ENCODE measurements around the gene DOLPP1.
"Not testable (repeated sequence)": the region's sequence is repeated elsewhere in the genome, so short reads cannot be mapped to it uniquely, and the experiment has no call there.

Gene DOLPP1

GRCh38 chr9:129108083-129108804, 27.3 kb downstream of the DOLPP1 start:
- DNase-seq = no peak
- in situ Hi-C loops (cut with MboI; ENCODE audit: low pct_unique_long_range_greater_than_20kb, low sequenced_read_pairs) = no loop called here

- no peak for DNase-seq
- in situ Hi-C loops (cut with MboI; ENCODE audit: low pct_unique_long_range_greater_than_20kb, low sequenced_read_pairs) = no loop called here
Observed at GRCh38 chr9:129108805-129109536, 28.1 kb downstream of the DOLPP1 start.

DNA sequence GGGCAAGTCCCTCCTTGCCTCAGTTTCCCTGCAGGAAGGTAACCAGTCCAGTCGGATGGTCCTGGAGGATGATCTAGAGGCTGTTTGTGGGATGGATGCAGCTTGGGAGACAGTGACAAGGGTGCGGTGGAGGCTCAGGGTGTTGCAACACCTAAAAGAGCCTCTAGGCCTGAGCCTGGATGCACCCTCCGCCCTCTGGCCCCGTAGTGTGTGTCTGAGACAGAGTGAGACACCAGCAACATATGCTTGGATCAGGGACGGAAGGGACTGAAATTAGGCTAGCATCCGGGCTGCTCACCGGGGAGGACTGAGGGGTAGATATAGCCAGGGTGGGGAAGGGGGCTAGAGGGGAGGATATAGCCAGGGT, 28.6 kb downstream of the DOLPP1 start:
- in situ Hi-C loops (cut with MboI; ENCODE audit: low pct_unique_long_range_greater_than_20kb, low sequenced_read_pairs) = no loop called here
- peak; percentile 22 for DNase-seq

DNA sequence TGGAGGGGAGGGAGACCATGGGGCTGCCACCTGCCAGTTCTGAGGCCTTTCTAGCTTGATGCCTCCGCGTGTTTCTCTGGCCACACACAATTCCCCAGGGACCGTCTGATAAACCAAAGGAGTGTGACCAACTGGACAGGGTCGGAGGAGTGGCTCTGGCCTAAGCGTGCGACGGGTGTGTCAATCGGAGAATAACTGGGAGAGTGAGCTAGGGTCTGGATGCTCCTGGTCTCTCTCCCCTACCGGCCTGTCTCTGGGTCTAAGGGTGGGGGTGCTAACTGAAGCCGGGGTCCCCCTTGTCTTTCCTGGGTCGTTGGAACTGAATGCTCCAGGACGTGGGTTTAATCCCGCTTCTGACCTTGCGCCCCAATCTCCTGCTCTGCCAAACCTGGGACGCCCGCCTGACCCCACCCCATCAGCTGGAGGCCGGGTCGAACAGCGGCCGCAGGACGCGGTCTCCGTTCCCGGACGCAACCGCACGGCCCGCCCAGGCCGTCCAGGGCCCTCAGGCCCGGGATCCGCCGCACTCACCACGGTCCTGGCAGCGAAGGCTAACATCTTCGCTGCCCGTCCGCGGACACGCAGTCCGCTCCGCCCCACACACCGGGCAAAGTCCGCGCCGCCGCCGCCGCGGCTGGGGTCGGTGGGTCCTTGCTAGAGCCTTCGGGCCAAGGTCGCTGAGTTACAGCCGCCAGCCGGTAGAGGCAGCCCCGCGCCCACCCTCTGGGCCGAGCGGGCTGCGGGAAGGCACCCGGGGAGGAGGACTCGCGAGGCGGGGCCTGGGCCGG, 29.2 kb downstream of the DOLPP1 start:
- DNase-seq = peak; percentile 7
- in situ Hi-C loops (cut with MboI; ENCODE audit: low pct_unique_long_range_greater_than_20kb, low sequenced_read_pairs) = no loop called here

DNA sequence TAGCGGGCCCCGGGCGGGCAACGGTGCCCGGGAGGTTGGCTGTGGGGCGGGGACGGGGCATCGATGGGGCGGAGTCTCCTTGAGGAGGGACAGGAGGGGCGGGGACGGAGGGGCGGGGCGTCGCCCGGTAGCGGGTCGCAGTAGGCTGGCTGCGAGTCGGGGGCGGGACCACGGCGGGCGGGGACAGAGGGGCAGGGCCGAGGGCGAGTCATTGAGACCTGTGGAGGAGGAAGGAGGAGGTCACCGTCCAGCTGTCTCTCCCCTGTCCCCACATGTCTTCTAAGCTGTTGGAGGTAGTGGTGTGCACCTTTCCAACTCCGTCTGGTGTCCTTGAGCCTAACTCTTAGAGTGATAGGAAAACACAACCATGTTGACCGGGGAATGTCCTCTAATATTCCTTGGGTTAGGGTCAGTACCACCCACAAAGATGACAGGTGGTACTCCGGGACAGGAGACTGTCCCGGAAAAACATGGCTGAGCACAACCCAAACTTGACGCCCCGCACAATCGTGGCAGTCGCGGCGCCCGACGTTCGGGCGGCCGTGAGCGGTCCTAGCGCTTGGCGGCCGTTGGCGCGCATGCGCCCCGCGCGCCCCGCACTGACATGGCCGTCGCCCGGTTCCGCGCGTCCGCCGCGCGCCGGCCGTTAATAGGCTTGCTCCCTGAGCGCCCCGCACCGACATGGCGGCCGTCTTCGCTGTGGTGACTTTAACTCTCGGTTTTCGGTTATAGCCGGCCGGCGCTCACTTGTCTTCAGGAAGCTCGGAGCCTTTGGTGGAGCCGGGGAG, 30.0 kb downstream of the DOLPP1 start, which contains the start of the genes CRAT and PTPA:
CRAT (minus strand) TSS at position 54 of the 788 bp plus-strand sequence. CDS start 284 bp downstream, outside the sequence.
PTPA (plus strand) TSS at position 676 of the 788 bp plus-strand sequence. CDS start 186 bp downstream, outside the sequence.
- in situ Hi-C loops (cut with MboI; ENCODE audit: low pct_unique_long_range_greater_than_20kb, low sequenced_read_pairs) = no loop called here
- DNase-seq = peak; percentile 88

- in situ Hi-C loops (cut with MboI; ENCODE audit: low pct_unique_long_range_greater_than_20kb, low sequenced_read_pairs) = no loop called here
- DNase-seq = peak; percentile 44
Observed at GRCh38 chr9:129111528-129112151, 30.7 kb downstream of the DOLPP1 start.

DNA sequence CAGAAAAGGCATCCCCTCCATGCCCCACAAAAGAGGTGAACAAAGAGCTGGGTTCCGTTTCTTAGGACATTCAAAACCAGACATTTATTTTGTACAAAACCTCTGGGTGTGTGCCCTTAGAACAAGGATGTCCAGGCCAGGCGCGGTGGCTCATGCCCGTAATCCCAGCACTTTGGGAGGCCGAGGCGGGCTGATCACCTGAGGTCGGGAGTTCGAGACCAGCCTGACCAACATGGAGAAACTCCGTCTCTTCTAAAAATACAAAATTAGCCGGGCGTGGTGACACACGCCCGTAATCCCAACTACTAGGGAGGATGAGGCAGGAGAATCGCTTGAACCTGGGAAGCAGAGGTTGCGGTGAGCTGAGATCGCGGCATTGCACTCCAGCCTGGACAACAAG, 31.6 kb downstream of the DOLPP1 start:
- DNase-seq; in situ Hi-C loops (cut with MboI; ENCODE audit: low pct_unique_long_range_greater_than_20kb, low sequenced_read_pairs): not testable (repeated sequence)

DNA sequence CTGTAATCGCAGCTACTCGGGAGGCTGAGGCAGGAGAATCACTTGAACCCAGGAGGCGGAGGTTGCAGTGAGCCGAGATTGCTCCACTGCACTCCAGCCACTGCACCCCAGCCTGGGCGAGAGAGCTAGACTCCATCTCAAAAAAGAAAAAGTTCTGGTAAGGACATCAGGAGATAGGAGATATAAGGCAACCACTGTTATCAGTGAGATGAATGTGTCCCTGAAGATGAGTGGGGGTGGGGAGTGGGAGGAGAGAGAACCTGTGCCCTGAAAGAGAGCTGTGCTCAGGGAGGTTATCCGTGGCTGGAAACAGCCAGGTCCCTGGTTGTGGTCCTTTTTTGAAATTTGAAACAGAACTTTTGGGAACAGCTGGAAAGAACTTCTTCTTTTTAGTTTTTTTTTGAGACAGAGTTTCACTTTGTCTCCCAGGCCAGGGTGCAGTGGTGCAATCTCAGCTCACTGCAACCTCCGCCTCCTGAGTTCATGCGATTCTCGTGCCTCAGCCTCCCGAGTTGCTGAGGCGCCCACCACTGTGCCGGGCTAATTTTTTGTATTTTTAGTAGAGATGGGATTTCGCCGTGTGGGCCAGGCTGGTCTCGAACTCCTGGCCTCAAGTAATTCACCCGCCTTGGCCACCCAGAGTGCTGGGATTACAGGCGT, 32.9 kb downstream of the DOLPP1 start:
- DNase-seq = peak; percentile 11
- in situ Hi-C loops (cut with MboI; ENCODE audit: low pct_unique_long_range_greater_than_20kb, low sequenced_read_pairs) = no loop called here

- no peak for DNase-seq
- in situ Hi-C loops (cut with MboI; ENCODE audit: low pct_unique_long_range_greater_than_20kb, low sequenced_read_pairs) = no loop called here
Observed at GRCh38 chr9:129118799-129119198, 37.9 kb downstream of the DOLPP1 start.

DNA sequence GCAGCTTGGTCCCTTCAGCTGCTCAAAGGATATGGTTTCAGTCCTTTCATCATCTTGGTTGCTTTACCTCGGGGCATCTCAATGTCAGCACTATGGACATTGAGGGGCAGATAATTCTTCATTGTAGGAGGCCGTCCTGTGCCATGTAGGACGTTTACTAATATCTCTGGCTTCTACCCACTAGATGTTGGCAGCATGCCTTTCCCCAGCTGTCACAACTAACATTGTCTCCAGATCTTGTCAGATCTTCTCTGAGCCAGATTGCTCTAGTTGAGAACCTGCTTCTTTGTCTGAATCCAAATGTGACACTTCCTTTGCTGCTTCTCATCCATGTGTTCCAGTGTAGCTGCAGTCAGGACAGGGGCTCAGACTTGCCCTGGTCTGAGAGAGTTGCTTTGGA, 40.6 kb downstream of the DOLPP1 start:
- no peak for DNase-seq
- in situ Hi-C loops (cut with MboI; ENCODE audit: low pct_unique_long_range_greater_than_20kb, low sequenced_read_pairs) = no loop called here

DNA sequence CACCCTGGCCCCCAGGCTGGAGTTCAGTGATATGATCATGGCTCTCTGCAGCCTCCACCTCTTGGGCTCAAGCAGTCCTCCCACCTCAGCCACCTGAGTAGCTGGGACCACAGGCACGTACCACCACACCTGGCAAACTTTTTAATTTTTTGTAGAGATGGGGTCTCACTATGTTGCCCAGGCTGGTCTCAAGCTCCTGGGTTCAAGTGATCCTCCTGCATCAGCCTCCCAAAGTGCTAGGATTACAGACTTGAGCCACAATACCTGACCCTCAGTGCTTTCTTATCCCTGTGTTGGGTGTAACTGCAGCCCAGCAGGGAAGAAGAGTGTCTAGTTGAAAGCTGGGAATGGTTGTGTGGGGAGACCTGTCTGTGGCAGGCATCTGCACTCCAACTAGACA, 41.2 kb downstream of the DOLPP1 start:
- DNase-seq = no peak
- in situ Hi-C loops (cut with MboI; ENCODE audit: low pct_unique_long_range_greater_than_20kb, low sequenced_read_pairs) = no loop called here

DNA sequence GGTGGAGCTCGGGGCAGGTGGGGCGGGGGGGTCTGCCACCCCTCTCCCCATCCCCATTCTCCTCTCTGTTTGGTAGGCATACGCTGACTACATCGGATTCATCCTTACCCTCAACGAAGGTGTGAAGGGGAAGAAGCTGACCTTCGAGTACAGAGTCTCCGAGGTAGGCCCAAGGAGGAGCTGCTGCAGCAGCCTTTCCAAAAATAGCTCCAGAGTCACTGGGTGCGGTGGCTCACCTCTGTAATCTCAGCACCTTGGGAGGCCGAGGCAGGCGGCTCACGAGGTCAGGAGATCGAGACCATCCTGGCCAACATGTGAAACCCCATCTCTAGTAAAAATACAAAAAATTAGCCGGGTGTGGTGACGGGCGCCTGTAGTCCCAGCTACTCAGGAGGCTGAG, 42.1 kb downstream of the DOLPP1 start:
- in situ Hi-C loops (cut with MboI; ENCODE audit: low pct_unique_long_range_greater_than_20kb, low sequenced_read_pairs); DNase-seq: not testable (repeated sequence)

DNA sequence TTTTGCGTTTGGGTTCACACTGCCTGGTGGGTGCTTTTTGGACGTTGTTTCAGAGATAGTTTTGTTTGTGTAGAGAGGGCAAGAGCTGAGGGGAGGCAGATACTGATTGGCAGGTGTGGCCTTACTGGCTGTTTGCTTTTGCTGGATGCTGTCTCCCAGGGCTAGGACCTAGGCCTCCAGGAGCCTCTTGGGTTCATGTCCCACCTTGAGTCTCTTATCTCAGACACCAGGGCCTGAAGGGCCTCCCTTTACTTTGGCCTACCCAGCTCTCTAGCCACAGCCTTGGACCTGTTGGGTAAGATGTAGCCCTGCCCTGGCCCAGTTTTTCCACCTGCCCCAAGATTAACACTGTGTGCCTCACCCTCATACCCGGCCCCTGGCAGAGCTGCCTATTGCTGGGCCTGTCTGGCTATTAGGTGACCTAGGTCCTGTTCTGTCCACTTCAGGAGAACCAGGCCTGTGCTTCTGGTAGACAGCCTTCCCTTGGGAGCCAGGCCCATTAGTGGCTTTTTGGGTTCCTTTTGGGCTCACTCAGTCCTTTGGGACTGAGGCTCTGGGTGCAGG, 43.7 kb downstream of the DOLPP1 start:
- in situ Hi-C loops (cut with MboI; ENCODE audit: low pct_unique_long_range_greater_than_20kb, low sequenced_read_pairs) = loop anchor here (25.0 kb wide), 1 partner anchor 663 kb away; no protein-coding TSS in a partner anchor
- no peak for DNase-seq

DNA sequence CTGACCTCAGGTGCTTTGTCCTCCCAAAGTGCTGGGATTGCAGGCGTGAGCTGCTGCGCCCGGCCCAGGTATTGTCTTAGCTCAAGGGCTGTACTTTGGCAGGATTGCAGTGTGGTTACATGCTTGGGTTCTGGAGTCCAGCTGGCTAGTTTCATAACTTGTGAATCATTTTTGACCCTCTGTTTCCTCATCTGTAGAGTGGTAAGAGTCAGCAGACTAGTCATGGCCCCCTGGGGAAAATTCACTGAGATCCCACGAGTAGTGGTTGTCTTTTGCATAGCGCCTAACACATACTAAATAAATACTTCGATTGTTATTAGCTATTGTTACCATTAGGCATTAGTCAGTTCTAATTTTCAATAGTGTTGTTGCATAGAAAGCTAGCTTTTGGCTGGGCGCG, 44.6 kb downstream of the DOLPP1 start:
- DNase-seq = no peak
- in situ Hi-C loops (cut with MboI; ENCODE audit: low pct_unique_long_range_greater_than_20kb, low sequenced_read_pairs) = loop anchor here (25.0 kb wide), 1 partner anchor 662 kb away; no protein-coding TSS in a partner anchor

- in situ Hi-C loops (cut with MboI; ENCODE audit: low pct_unique_long_range_greater_than_20kb, low sequenced_read_pairs) = loop anchor here (25.0 kb wide), 1 partner anchor 660 kb away; no protein-coding TSS in a partner anchor
- no peak for DNase-seq
Observed at GRCh38 chr9:129126749-129127618, 46.1 kb downstream of the DOLPP1 start.

DNA sequence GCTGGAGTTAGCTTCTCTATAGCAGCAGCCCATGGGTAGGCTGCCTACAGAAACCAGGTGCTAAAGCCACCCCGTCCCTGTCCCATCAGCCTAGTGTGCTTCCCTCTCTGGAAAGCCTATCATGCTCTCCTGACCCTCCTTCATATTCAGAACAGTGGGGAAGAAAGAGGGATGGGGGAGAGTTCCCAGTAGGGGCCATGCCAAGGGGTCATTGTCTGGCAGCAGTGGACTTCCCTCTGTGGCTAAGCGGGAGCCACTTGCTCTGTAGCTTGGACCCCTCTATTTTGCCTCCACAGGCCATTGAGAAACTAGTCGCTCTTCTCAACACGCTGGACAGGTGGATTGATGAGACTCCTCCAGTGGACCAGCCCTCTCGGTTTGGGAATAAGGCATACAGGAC, 47.8 kb downstream of the DOLPP1 start:
- in situ Hi-C loops (cut with MboI; ENCODE audit: low pct_unique_long_range_greater_than_20kb, low sequenced_read_pairs) = loop anchor here (25.0 kb wide), 1 partner anchor 659 kb away; no protein-coding TSS in a partner anchor
- no peak for DNase-seq

Measured in KBM-7 (cell line).